ENCODE measurements around the gene RUFY2.

RUFY2 gene

GRCh38 chr10:68364101-68364886, 42.8 kb downstream of the RUFY2 start:
- no peak for DNase-seq

- no peak for DNase-seq
Measured at GRCh38 chr10:68362590-68362989, 44.5 kb downstream of the RUFY2 start.

- DNase-seq: no peak
Measured at GRCh38 chr10:68359189-68359588, 47.9 kb downstream of the RUFY2 start.

GRCh38 chr10:68353537-68353936, 53.5 kb downstream of the RUFY2 start:
- DNase-seq: no peak

GRCh38 chr10:68348265-68348741, 58.8 kb downstream of the RUFY2 start:
- peak; percentile 53 for DNase-seq

GRCh38 chr10:68346774-68347173, 60.3 kb downstream of the RUFY2 start:
- no peak for DNase-seq

- DNase-seq: no peak
Measured at GRCh38 chr10:68345621-68346020, 61.5 kb downstream of the RUFY2 start.

GRCh38 chr10:68342909-68343516, 64.1 kb downstream of the RUFY2 start:
- no peak for DNase-seq

- no peak for DNase-seq
Measured at GRCh38 chr10:68340358-68341080, 66.6 kb downstream of the RUFY2 start.

- no peak for DNase-seq
Measured at GRCh38 chr10:68336754-68337351, 70.2 kb downstream of the RUFY2 start.

- no peak for DNase-seq
Measured at GRCh38 chr10:68334672-68335467, 72.2 kb downstream of the RUFY2 start.

GRCh38 chr10:68333440-68334431, 73.3 kb downstream of the RUFY2 start:
- DNase-seq: no peak

GRCh38 chr10:68333058-68333395, 74.0 kb downstream of the RUFY2 start:
- DNase-seq: no peak

GRCh38 chr10:68332259-68333057, 74.6 kb downstream of the RUFY2 start, which contains the start of gene PBLD:
Gene PBLD (minus strand): TSS chr10:68332928. CDS start chr10:68306844, 26,084 bp downstream.
- peak; percentile 83 for DNase-seq

GRCh38 chr10:68331455-68332258, 75.4 kb downstream of the RUFY2 start, which contains the start of gene HNRNPH3:
Gene HNRNPH3 (plus strand): TSS chr10:68332064. CDS start chr10:68337222, 5,158 bp downstream.
- DNase-seq: peak; percentile 98

GRCh38 chr10:68330852-68331454, 76.1 kb downstream of the RUFY2 start:
- peak; percentile 15 for DNase-seq

GRCh38 chr10:68329506-68329861, 77.6 kb downstream of the RUFY2 start:
- DNase-seq: no peak

GRCh38 chr10:68327889-68328786, 78.9 kb downstream of the RUFY2 start:
- peak; percentile 57 for DNase-seq

Measured in fibroblast of upper back skin (primary cell).